HCT116 (cell line): ENCODE data around the gene DHRS11. TPM values are rescaled to one million over a fixed set of nuclear protein-coding genes. Genes with fewer than 3 reads are reported as not detected.

ENCODE experiments used
- ATAC-seq: fragments of 200-7000 bp; cut with Tn5 transposase; 2 replicates; pipeline ENCODE4 v1.9.1; 2020; ENCODE audit warnings: mild to moderate bottlenecking, moderate library complexity
- BruUV-seq: library from RNA; stranded (reverse); fragments of 400-500 nt; replicated peaks from 2 replicates; lab custom pipeline; 2021; lab: Mats Ljungman, UMichigan
- CTCF ChIA-PET: fragments of 300-600 bp; sonication (Branson Sonifier 250); formaldehyde crosslinking; loops from one replicate; lab custom pipeline; 2021; ENCODE audit warnings: antibody characterized with exemption; lab: Charles Lee
- POLR2A ChIA-PET: fragments of 300-600, 350-600 bp; sonication (Branson Sonifier 250); formaldehyde crosslinking; loops from one replicate; lab custom pipeline; 2021; ENCODE audit warnings: antibody characterized with exemption; lab: Charles Lee
- RAD21 ChIA-PET, 2 experiments: fragments of 300-600 bp; sonication (Branson Sonifier 250); formaldehyde crosslinking; loops; one replicate each; lab custom pipeline; 2023; ENCODE audit warnings: low total read pairs in 2 of 2; ENCODE audit not compliant: uncharacterized antibody in 2 of 2, unreplicated experiment in 2 of 2, low non-redundant PET in 1 of 2; lab: Charles Lee
- DNase-seq: peaks from one replicate; pipeline ENCODE4 v3.0.0-alpha.2; 2010; ENCODE audit warnings: low read depth, low spot score
- H2AFZ ChIP-seq: fragments of 200-600 bp; shearing (Covaris generic), sonication (generic); 2 replicates; pipeline ENCODE4 v1.6.1; 2017; ENCODE audit warnings: low read depth, mixed run types, mixed read lengths, antibody characterized with exemption, low read length; ENCODE audit not compliant: poor library complexity, severe bottlenecking
- H3K27ac ChIP-seq: 2 replicates; pipeline ENCODE4 v1.5.1; 2012; ENCODE audit warnings: low read depth, low read length
- H3K27me3 ChIP-seq: fragments of 200-600 bp; sonication (generic); 2 replicates; pipeline ENCODE4 v1.6.1; 2016; ENCODE audit warnings: mixed run types, low read length, mixed read lengths; ENCODE audit not compliant: insufficient read depth
- H3K36me3 ChIP-seq, 2 experiments: fragments of 200-500 bp in 1 of 2; fragments of 200-600 bp in 1 of 2; sonication (Bioruptor generic) in 1 of 2; sonication (generic) in 1 of 2; 2 replicates each; pipeline versions ENCODE4 v1.5.1 to v1.6.1; 2014 to 2016; ENCODE audit warnings: low read length in 2 of 2, inconsistent platforms in 1 of 2, mixed read lengths in 1 of 2, mixed run types in 1 of 2; ENCODE audit not compliant: insufficient read depth in 2 of 2, control insufficient read depth in 1 of 2
- H3K4me1 ChIP-seq, 2 experiments: fragments of 200-600 bp in 1 of 2; sonication (generic) in 1 of 2; 2 replicates each; pipeline versions ENCODE4 v1.5.1 to v1.6.1; 2012 to 2017; ENCODE audit warnings: low read length in 2 of 2, inconsistent platforms in 1 of 2, mild to moderate bottlenecking in 1 of 2, mixed read lengths in 1 of 2, mixed run types in 1 of 2, moderate library complexity in 1 of 2; ENCODE audit not compliant: insufficient read depth in 2 of 2, control insufficient read depth in 1 of 2
- H3K4me2 ChIP-seq: fragments of 200-600 bp; sonication (generic); 2 replicates; pipeline ENCODE4 v1.6.1; 2017; ENCODE audit warnings: mixed run types, low read length, mixed read lengths
- H3K4me3 ChIP-seq, 2 experiments: fragments of 200-600 bp in 1 of 2; sonication (generic) in 1 of 2; replicated peaks in 1 of 2; 2 replicates each; pipeline ENCODE4 v1.5.1; 2011 to 2016; ENCODE audit warnings: low read length in 2 of 2, control low read depth in 1 of 2, low read depth in 1 of 2, mild to moderate bottlenecking in 1 of 2, mixed read lengths in 1 of 2, mixed run types in 1 of 2
- H3K79me2 ChIP-seq: fragments of 200-600 bp; sonication (generic); 2 replicates; pipeline ENCODE4 v1.6.1; 2017; ENCODE audit warnings: mild to moderate bottlenecking, mixed run types, low read length, moderate library complexity, mixed read lengths; ENCODE audit not compliant: insufficient read depth
- H3K9ac ChIP-seq: fragments of 200-600 bp; sonication (generic); 2 replicates; pipeline ENCODE4 v1.6.1; 2016; ENCODE audit warnings: low read length, mixed read lengths
- H3K9me2 ChIP-seq: fragments of 200-600 bp; sonication (generic), shearing (Covaris generic); 2 replicates; pipeline ENCODE4 v1.6.1; 2017; ENCODE audit warnings: mixed run types, mild to moderate bottlenecking, moderate library complexity; ENCODE audit not compliant: insufficient read depth
- H3K9me3 ChIP-seq, 2 experiments: fragments of 200-500 bp in 1 of 2; fragments of 200-600 bp in 1 of 2; sonication (Bioruptor generic) in 1 of 2; sonication (generic) in 1 of 2; 2 replicates each; pipeline ENCODE4 v1.6.1; 2014 to 2017; ENCODE audit warnings: low read length in 2 of 2, mixed read lengths in 2 of 2, inconsistent platforms in 1 of 2, low read depth in 1 of 2, mild to moderate bottlenecking in 1 of 2, mixed run types in 1 of 2, moderate library complexity in 1 of 2; ENCODE audit not compliant: control insufficient read depth in 1 of 2, insufficient read depth in 1 of 2
- H4K20me1 ChIP-seq: fragments of 200-600 bp; sonication (generic), shearing (Covaris generic); 2 replicates; pipeline ENCODE4 v1.6.1; 2017; ENCODE audit warnings: mixed run types, mild to moderate bottlenecking, moderate library complexity; ENCODE audit not compliant: insufficient read depth
- CTCF ChIP-seq, 3 experiments: fragments of 200-600 bp in 1 of 3; sonication (generic) in 1 of 3; IDR thresholded peaks in 2 of 3; conservative IDR thresholded peaks in 1 of 3; 2 replicates each; pipeline ENCODE4 v1.5.1; 2012 to 2017; ENCODE audit warnings: low read depth in 2 of 3, low read length in 2 of 3, antibody characterized with exemption in 1 of 3, borderline replicate concordance in 1 of 3, control low read depth in 1 of 3, mild to moderate bottlenecking in 1 of 3, mixed read lengths in 1 of 3, mixed run types in 1 of 3, moderate library complexity in 1 of 3; ENCODE audit not compliant: insufficient read depth in 1 of 3
- EZH2phosphoT487 ChIP-seq: fragments of 200-600 bp; IDR thresholded peaks from 2 replicates; pipeline ENCODE4 v1.6.1; 2018; ENCODE audit warnings: antibody characterized with exemption, borderline replicate concordance
- JUND ChIP-seq: IDR thresholded peaks from 2 replicates; pipeline ENCODE4 v1.6.1; 2012
- POLR2A ChIP-seq: IDR thresholded peaks from 2 replicates; pipeline ENCODE4 v1.7.0; 2011; ENCODE audit warnings: borderline replicate concordance; ENCODE audit not compliant: insufficient read depth, insufficient read length; ENCODE audit errors: extremely low read depth
- REST ChIP-seq: IDR thresholded peaks from 2 replicates; pipeline ENCODE4 v1.6.1; 2012; ENCODE audit warnings: low read depth
- ZBTB33 ChIP-seq: IDR thresholded peaks from 2 replicates; pipeline ENCODE4 v1.6.1; 2011; ENCODE audit warnings: mild to moderate bottlenecking, low read length, moderate library complexity; ENCODE audit not compliant: insufficient replicate concordance; ENCODE audit errors: extremely low read depth
- ZFX ChIP-seq: fragments of 450-650 bp; IDR thresholded peaks from 2 replicates; pipeline ENCODE4 v1.6.1; 2017
- intact Hi-C: fragments of 100-400 bp; cut with micrococcal nuclease; formaldehyde crosslinking; loops from 2 replicates; pipeline ENCODE4 v1.10.0; 2022
- total RNA-seq: library from RNA; stranded (reverse); gene quantifications from one replicate; pipeline ENCODE4 v1.2.1, GENCODE V29; 2021; ENCODE audit not compliant: unreplicated experiment

DHRS11 gene
- total RNA-seq, 1 experiment from 2014 or later: 21.5 TPM

GRCh38 chr17:36597866-36598777, 6.4 kb downstream of the DHRS11 start:
- H4K20me1 ChIP-seq: no peaks in the 10 kb centered on the region
- H3K4me3 ChIP-seq: no peak overlapping the region
- CTCF ChIA-PET: no interaction called here
- peaks cover 33% of the 10 kb centered on the region for H3K79me2 ChIP-seq
- DNase-seq (no peak), ATAC-seq (no peak)
- peaks cover 0 to 14% of the 10 kb centered on the region in 2 experiments; a peak in 2 of 4 replicates for H3K36me3 ChIP-seq
- H3K9me3 ChIP-seq: no peaks in the 10 kb centered on the region
- no peak overlapping the region for H3K27ac ChIP-seq
- no peak overlapping the region for H3K9ac ChIP-seq
- TF ChIP-seq ZFX (no peak), CTCF (IDR thresholded peaks at IDR 0.05 in 2 of 3, conservative IDR thresholded peaks at IDR 0.05 in 1 of 3; ENCODE audit: borderline replicate concordance in 1 of 3, insufficient read depth in 1 of 3, low read depth in 2 of 3, low read length in 2 of 3) (no peak), REST (no peak), JUND (no peak), POLR2A (no peak), EZH2phosphoT487 (no peak), ZBTB33 (no peak)
- H2AFZ ChIP-seq: no peak overlapping the region
- no peaks in the 10 kb centered on the region for H3K9me2 ChIP-seq
- BruUV-seq: no TSS peak
- no peak overlapping the region for H3K4me2 ChIP-seq
- POLR2A ChIA-PET: no interaction called here
- RAD21 ChIA-PET: no interaction called here
- intact Hi-C loops: no loop called here
- no peaks in the 10 kb centered on the region for H3K27me3 ChIP-seq
- H3K4me1 ChIP-seq: peaks cover 9 to 26% of the 10 kb centered on the region in 2 experiments
